Activated CD4-positive, alpha-beta T cell treated with anti-CD3 and anti-CD28 coated beads, Interleukin-2, amount 50 U/mL, for 16 hours (primary cell): ENCODE measurements around the gene DOP1B.

Source experiments
- DNase-seq: peaks from one replicate; pipeline ENCODE4 v3.0.0-alpha.2; 2020

Gene DOP1B

GRCh38 chr21:36205962-36206361 is 49.3 kb downstream of the DOP1B start:
- no peak for DNase-seq
